ENCODE data around the gene KIZ.

The KIZ gene

GRCh38 chr20:21203088-21203656, 77.3 kb downstream of the KIZ start:
- no peak for TF ChIP-seq CTCF (conservative IDR thresholded peaks at IDR 0.05; ENCODE audit: low read depth, low read length)
- no peak for DNase-seq (ENCODE audit: low read depth)
- H3K4me3 ChIP-seq (ENCODE audit: low read length), result no peak overlapping the region

- no peak for TF ChIP-seq CTCF (conservative IDR thresholded peaks at IDR 0.05; ENCODE audit: low read depth, low read length)
- no peak for DNase-seq (ENCODE audit: low read depth)
- no peak overlapping the region for H3K4me3 ChIP-seq (ENCODE audit: low read length)
Observed at GRCh38 chr20:21206584-21206983, 80.7 kb downstream of the KIZ start.

GRCh38 chr20:21208999-21209398, 83.1 kb downstream of the KIZ start:
- TF ChIP-seq CTCF (conservative IDR thresholded peaks at IDR 0.05; ENCODE audit: low read depth, low read length), result no peak
- H3K4me3 ChIP-seq (ENCODE audit: low read length), result no peak overlapping the region
- DNase-seq (ENCODE audit: low read depth), result no peak

GRCh38 chr20:21209668-21210067, 83.8 kb downstream of the KIZ start:
- DNase-seq (ENCODE audit: low read depth), result no peak
- no peak overlapping the region for H3K4me3 ChIP-seq (ENCODE audit: low read length)
- TF ChIP-seq CTCF (conservative IDR thresholded peaks at IDR 0.05; ENCODE audit: low read depth, low read length), result no peak

GRCh38 chr20:21213691-21214090, 87.8 kb downstream of the KIZ start:
- no peak for DNase-seq (ENCODE audit: low read depth)
- no peak for TF ChIP-seq CTCF (conservative IDR thresholded peaks at IDR 0.05; ENCODE audit: low read depth, low read length)
- H3K4me3 ChIP-seq (ENCODE audit: low read length), result no peak overlapping the region

GRCh38 chr20:21214431-21214830, 88.5 kb downstream of the KIZ start:
- no peak overlapping the region for H3K4me3 ChIP-seq (ENCODE audit: low read length)
- DNase-seq (ENCODE audit: low read depth), result no peak
- TF ChIP-seq CTCF (conservative IDR thresholded peaks at IDR 0.05; ENCODE audit: low read depth, low read length), result no peak

GRCh38 chr20:21219686-21220085, 93.8 kb downstream of the KIZ start:
- no peak for TF ChIP-seq CTCF (conservative IDR thresholded peaks at IDR 0.05; ENCODE audit: low read depth, low read length)
- DNase-seq (ENCODE audit: low read depth), result no peak
- H3K4me3 ChIP-seq (ENCODE audit: low read length), result no peak overlapping the region

All from retinal pigment epithelial cell (primary cell).